AG04450 (cell line): ENCODE results near the gene TPR. TPM values are rescaled to one million over a fixed set of nuclear protein-coding genes. Genes with fewer than 3 reads are reported as not detected.

ENCODE experiments used
- CTCF ChIA-PET: fragments of 300-600, 350-600 bp; formaldehyde crosslinking; extraction: SDS; loops from one replicate; lab custom pipeline; 2022; ENCODE audit warnings: antibody characterized with exemption, inconsistent platforms; lab: Charles Lee
- POLR2A ChIA-PET: fragments of 350-600 bp; formaldehyde crosslinking; extraction: SDS; loops from one replicate; lab custom pipeline; 2021; ENCODE audit warnings: antibody characterized with exemption, inconsistent platforms; lab: Yijun Ruan, JAX
- DNase-seq: peaks from one replicate; pipeline ENCODE4 v3.0.0-alpha.2; 2011; ENCODE audit warnings: low read depth, low spot score
- H3K27ac ChIP-seq: one replicate; pipeline ENCODE4 v1.5.1; 2012; ENCODE audit warnings: low read depth, low read length, control low read depth
- H3K27me3 ChIP-seq: one replicate; pipeline ENCODE4 v1.6.0; 2012; ENCODE audit warnings: low read length; ENCODE audit not compliant: control insufficient read depth, insufficient read depth
- H3K4me3 ChIP-seq: 2 replicates; pipeline ENCODE4 v1.5.1; 2011; ENCODE audit warnings: mild to moderate bottlenecking, low read depth, low read length, control low read depth
- H3K9me3 ChIP-seq: 2 replicates; pipeline ENCODE4 v1.5.1; 2012; ENCODE audit warnings: low read length; ENCODE audit not compliant: control insufficient read depth, insufficient read depth
- CTCF ChIP-seq: IDR thresholded peaks from 2 replicates; pipeline ENCODE4 v1.5.1; 2011; ENCODE audit warnings: low read depth, low read length, control low read depth, inconsistent platforms
- polyA plus RNA-seq: library from polyadenylated mRNA; depleted of rRNA; stranded (reverse); fragments of >200 nt; gene quantifications from 2 replicates; pipeline ENCODE4 v1.2.3, GENCODE V29; 2011

TPR gene
- polyA plus RNA-seq, 1 experiment, result 48.5 TPM

GRCh38 chr1:186420311-186420710, 45.3 kb upstream of the TPR start:
- CTCF ChIA-PET, result interaction anchor here (0.6 to 2.0 kb wide), 7 partner anchors 16 to 1633 kb away, joined by 3 to 12 read pairs (median 4); partner anchors contain the start of genes ODR4 and TPR
- DNase-seq, result no peak
- POLR2A ChIA-PET, result interaction anchor here (1.2 kb wide), 1 partner anchor 156 kb away, joined by 3 read pairs; no protein-coding TSS in a partner anchor
- no peaks in the 10 kb centered on the region for H3K27me3 ChIP-seq
- H3K27ac ChIP-seq, result no peak overlapping the region
- TF ChIP-seq CTCF, result no peak
- H3K9me3 ChIP-seq, result no peaks in the 10 kb centered on the region
- no peak overlapping the region for H3K4me3 ChIP-seq

GRCh38 chr1:186418503-186418902, 43.5 kb upstream of the TPR start:
- POLR2A ChIA-PET, result no interaction called here
- Histone ChIP-seq H3K9me3 (no peaks in the 10 kb centered on the region), H3K27ac (no peak overlapping the region), H3K4me3 (no peak overlapping the region), H3K27me3 (no peaks in the 10 kb centered on the region)
- TF ChIP-seq CTCF, result no peak
- peak; percentile 21 for DNase-seq
- CTCF ChIA-PET, result interaction anchor here (0.7 to 1.5 kb wide), 3 partner anchors 43 to 1525 kb away, joined by 3 to 4 read pairs (median 3); partner anchors contain the start of genes ODR4 and TPR

GRCh38 chr1:186413319-186413718, 38.3 kb upstream of the TPR start:
- DNase-seq, result no peak
- H3K27me3 ChIP-seq, result no peaks in the 10 kb centered on the region
- ChIA-PET POLR2A (no interaction called here), CTCF (interaction anchor here (1.0 to 1.8 kb wide), 4 partner anchors 9 to 574 kb away, joined by 3 to 8 read pairs (median 4); partner anchors contain the start of genes ODR4 and TPR)
- no peak for TF ChIP-seq CTCF
- no peak overlapping the region for H3K4me3 ChIP-seq
- H3K9me3 ChIP-seq, result no peaks in the 10 kb centered on the region
- H3K27ac ChIP-seq, result no peak overlapping the region

- no peak overlapping the region for H3K4me3 ChIP-seq
- ChIA-PET POLR2A (interaction anchor here (0.6 kb wide), 1 partner anchor 1196 kb away, joined by 3 read pairs; no protein-coding TSS in a partner anchor), CTCF (interaction anchor here (0.6 to 2.2 kb wide), 2 partner anchors 34 to 403 kb away, joined by 7 read pairs; partner anchors contain the start of genes ODR4 and TPR)
- H3K27me3 ChIP-seq, result no peaks in the 10 kb centered on the region
- TF ChIP-seq CTCF, result no peak
- H3K27ac ChIP-seq, result no peak overlapping the region
- H3K9me3 ChIP-seq, result no peaks in the 10 kb centered on the region
- DNase-seq, result no peak
These were observed 34.0 kb upstream of the TPR start for GRCh38 chr1:186409091-186409490.

GRCh38 chr1:186404454-186405051, 29.5 kb upstream of the TPR start:
- no peak overlapping the region for H3K27ac ChIP-seq
- POLR2A ChIA-PET, result no interaction called here
- no peak overlapping the region for H3K4me3 ChIP-seq
- peak; percentile 79 for TF ChIP-seq CTCF
- no peaks in the 10 kb centered on the region for H3K9me3 ChIP-seq
- DNase-seq, result peak; percentile 11
- H3K27me3 ChIP-seq, result no peaks in the 10 kb centered on the region
- CTCF ChIA-PET, result interaction anchor here (0.6 to 1.4 kb wide), 44 partner anchors 9 to 949 kb away, joined by 3 to 16 read pairs (median 4); partner anchors contain the start of genes ODR4 and TPR
